GM10266 (cell line): ENCODE results near the gene FOXF2.

Source experiments
- DNase-seq: peaks from one replicate; pipeline ENCODE4 v3.0.0; 2012; ENCODE audit errors: extremely low spot score
- TF ChIP-seq, protein P1 (sequence below): IDR thresholded peaks from 2 replicates; pipeline ENCODE4 v1.5.1; 2012; ENCODE audit warnings: mild to moderate bottlenecking, low read depth; ENCODE audit not compliant: control insufficient read depth, insufficient read depth; ENCODE audit errors: missing control alignments

FOXF2 gene

GRCh38 chr6:1371933-1372332 lies 17.4 kb upstream of the FOXF2 start:
- no peak for DNase-seq
- TF ChIP-seq, protein P1, sequence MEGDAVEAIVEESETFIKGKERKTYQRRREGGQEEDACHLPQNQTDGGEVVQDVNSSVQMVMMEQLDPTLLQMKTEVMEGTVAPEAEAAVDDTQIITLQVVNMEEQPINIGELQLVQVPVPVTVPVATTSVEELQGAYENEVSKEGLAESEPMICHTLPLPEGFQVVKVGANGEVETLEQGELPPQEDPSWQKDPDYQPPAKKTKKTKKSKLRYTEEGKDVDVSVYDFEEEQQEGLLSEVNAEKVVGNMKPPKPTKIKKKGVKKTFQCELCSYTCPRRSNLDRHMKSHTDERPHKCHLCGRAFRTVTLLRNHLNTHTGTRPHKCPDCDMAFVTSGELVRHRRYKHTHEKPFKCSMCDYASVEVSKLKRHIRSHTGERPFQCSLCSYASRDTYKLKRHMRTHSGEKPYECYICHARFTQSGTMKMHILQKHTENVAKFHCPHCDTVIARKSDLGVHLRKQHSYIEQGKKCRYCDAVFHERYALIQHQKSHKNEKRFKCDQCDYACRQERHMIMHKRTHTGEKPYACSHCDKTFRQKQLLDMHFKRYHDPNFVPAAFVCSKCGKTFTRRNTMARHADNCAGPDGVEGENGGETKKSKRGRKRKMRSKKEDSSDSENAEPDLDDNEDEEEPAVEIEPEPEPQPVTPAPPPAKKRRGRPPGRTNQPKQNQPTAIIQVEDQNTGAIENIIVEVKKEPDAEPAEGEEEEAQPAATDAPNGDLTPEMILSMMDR: no peak

- DNase-seq: no peak
- TF ChIP-seq, protein P1: no peak
These were observed 16.7 kb upstream of the FOXF2 start for GRCh38 chr6:1372690-1373089.

GRCh38 chr6:1376653-1377052 lies 12.7 kb upstream of the FOXF2 start:
- TF ChIP-seq, protein P1: no peak
- no peak for DNase-seq

DNA sequence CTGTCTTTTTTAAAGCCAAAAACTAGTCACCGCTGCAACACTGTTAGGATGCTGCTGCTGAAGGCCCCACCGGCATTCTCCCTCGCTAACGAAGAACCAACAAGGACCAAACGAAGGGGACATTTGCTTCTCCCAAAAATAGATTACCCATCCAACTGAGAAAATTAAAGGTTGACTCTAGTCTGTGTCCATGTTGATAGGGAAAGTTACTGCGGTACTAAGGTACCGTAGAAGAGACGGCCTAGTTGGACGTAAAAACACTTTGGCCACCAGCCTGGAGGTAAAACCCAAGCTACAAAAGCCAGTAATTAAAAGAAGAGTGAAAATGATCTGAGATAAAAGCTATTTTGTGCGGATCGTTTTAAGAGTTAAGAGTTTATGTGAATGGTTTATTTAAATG lies 11.8 kb upstream of the FOXF2 start:
- DNase-seq: no peak
- TF ChIP-seq, protein P1: no peak

- TF ChIP-seq, protein P1: no peak
- peak; percentile 38 for DNase-seq
These were observed 11.0 kb upstream of the FOXF2 start for GRCh38 chr6:1378065-1379016.

GRCh38 chr6:1379017-1379787 lies 10.2 kb upstream of the FOXF2 start:
- TF ChIP-seq, protein P1: no peak
- DNase-seq: peak; percentile 50
